HEK293T (cell line): Measurements from ENCODE around the gene HES7.
"Not testable (repeated sequence)": the region's sequence is repeated elsewhere in the genome, so short reads cannot be mapped to it uniquely, and the experiment has no call there.

Experiments used
- CTCF ChIA-PET: fragments of 350-600 bp; formaldehyde crosslinking; extraction: SDS; loops from one replicate; lab custom pipeline; 2021; ENCODE audit warnings: antibody characterized with exemption, inconsistent platforms; lab: Yijun Ruan, JAX
- POLR2A ChIA-PET: fragments of 350-600 bp; formaldehyde crosslinking; extraction: SDS; loops from one replicate; lab custom pipeline; 2020; ENCODE audit warnings: antibody characterized with exemption, inconsistent platforms; lab: Yijun Ruan, JAX
- DNase-seq: peaks from one replicate; pipeline ENCODE4 v3.0.0; 2012; ENCODE audit warnings: mixed read lengths; ENCODE audit errors: extremely low spot score
- ARNT ChIP-seq: fragments of 450-650 bp; IDR thresholded peaks from 2 replicates; pipeline ENCODE4 v1.6.1; 2017; ENCODE audit warnings: mild to moderate bottlenecking
- BHLHE40 ChIP-seq: fragments of 450-650 bp; IDR thresholded peaks from 2 replicates; pipeline ENCODE4 v1.6.1; 2016; ENCODE audit warnings: mild to moderate bottlenecking, moderate library complexity, borderline replicate concordance
- CTBP1 ChIP-seq: fragments of 450-650 bp; IDR thresholded peaks from 2 replicates; pipeline ENCODE4 v1.6.1; 2016; ENCODE audit warnings: borderline replicate concordance
- ELF4 ChIP-seq: fragments of 450-650 bp; IDR thresholded peaks from 2 replicates; pipeline ENCODE4 v1.6.1; 2017; ENCODE audit warnings: antibody characterized with exemption
- FOXA1 ChIP-seq: fragments of 450-650 bp; IDR thresholded peaks from 2 replicates; pipeline ENCODE4 v1.6.1; 2016; ENCODE audit warnings: mild to moderate bottlenecking
- FOXK2 ChIP-seq: fragments of 450-650 bp; IDR thresholded peaks from 2 replicates; pipeline ENCODE4 v1.6.1; 2016; ENCODE audit warnings: mild to moderate bottlenecking
- FOXM1 ChIP-seq: fragments of 450-650 bp; IDR thresholded peaks from 2 replicates; pipeline ENCODE4 v1.6.1; 2017; ENCODE audit warnings: mild to moderate bottlenecking, borderline replicate concordance
- HDGF ChIP-seq: fragments of 450-650 bp; IDR thresholded peaks from 2 replicates; pipeline ENCODE4 v1.6.1; 2017; ENCODE audit warnings: antibody characterized with exemption, borderline replicate concordance
- L3MBTL2 ChIP-seq: fragments of 450-650 bp; conservative IDR thresholded peaks from 2 replicates; pipeline ENCODE4 v1.6.1; 2016; ENCODE audit warnings: mild to moderate bottlenecking
- LEF1 ChIP-seq: fragments of 450-650 bp; IDR thresholded peaks from 2 replicates; pipeline ENCODE4 v1.6.1; 2017; ENCODE audit warnings: mild to moderate bottlenecking, borderline replicate concordance
- NFRKB ChIP-seq: fragments of 450-650 bp; IDR thresholded peaks from 2 replicates; pipeline ENCODE4 v1.6.1; 2016; ENCODE audit warnings: mild to moderate bottlenecking, moderate library complexity
- SUZ12 ChIP-seq: fragments of 450-650 bp; IDR thresholded peaks from 2 replicates; pipeline ENCODE4 v1.6.1; 2016; ENCODE audit warnings: mild to moderate bottlenecking
- TARDBP ChIP-seq: fragments of 450-650 bp; IDR thresholded peaks from 2 replicates; pipeline ENCODE4 v1.6.1; 2016
- ZNF384 ChIP-seq: fragments of 450-650 bp; IDR thresholded peaks from 2 replicates; pipeline ENCODE4 v1.6.1; 2016
- TF ChIP-seq, protein P1 (sequence below): fragments of 450-650 bp; IDR thresholded peaks from 2 replicates; pipeline ENCODE4 v1.6.1; 2016

HES7 gene

DNA sequence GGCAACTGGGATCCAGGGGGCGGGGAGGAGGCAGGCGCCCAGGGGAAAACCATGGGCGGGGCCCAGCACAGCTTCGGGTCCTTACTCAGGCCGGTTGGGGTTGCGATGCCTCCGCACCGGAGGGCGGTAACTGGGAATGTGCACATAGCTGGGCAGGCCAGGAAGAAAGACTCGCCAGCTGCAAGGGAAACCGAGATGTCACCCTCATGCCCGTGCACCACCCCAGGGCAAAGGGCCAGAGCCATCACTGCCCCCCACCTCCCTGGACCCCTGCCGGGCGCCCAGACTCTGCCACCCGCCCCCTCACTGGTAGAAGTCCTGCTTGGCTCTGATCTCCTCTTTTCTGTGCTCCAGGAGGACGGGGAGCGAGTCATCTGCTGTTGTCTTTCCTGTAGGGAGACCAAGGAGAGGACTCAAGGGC is 43.1 kb downstream of the HES7 start:
- TF ChIP-seq ARNT: no peak
- no peak for TF ChIP-seq CTBP1
- TF ChIP-seq SUZ12: no peak
- TF ChIP-seq NFRKB: no peak
- TF ChIP-seq ZNF384: no peak
- no peak for TF ChIP-seq ELF4
- DNase-seq: no peak
- ChIA-PET CTCF (interaction anchor here (0.6 to 2.1 kb wide), 5 partner anchors 10 to 838 kb away, joined by 3 to 8 read pairs (median 3); no protein-coding TSS in a partner anchor), POLR2A (interaction anchor here (1.0 kb wide), 1 partner anchor 18 kb away, joined by 4 read pairs; no protein-coding TSS in a partner anchor)

DNA sequence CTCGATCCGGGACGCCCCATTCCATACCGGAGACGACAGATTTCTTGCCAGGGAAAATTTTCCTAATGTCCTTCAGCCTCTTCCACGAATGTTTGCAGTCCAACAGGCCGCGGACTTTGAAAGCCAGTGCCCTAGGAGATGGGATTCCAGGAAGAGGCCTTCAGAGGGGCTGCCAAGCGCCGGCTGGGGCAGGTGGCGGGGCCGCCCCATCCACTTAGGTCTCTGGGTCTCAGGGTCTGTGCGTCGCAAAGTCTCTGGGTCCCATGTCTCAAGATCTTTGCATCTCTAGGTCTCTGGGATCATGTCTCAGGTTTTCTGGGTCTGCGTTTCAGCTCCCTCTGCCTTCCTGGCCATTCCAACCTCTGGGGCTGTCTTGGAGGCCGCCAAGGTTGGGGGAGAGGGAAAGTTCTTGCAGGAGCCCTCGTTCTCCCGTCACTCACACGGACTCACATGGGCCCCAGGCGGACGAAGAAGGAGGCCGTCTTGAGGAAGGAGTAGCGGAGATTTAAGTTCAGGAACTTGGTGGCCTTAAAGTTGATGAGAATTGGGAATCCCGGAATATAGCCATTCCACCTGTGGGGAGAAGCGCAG is 43.6 kb downstream of the HES7 start:
- ChIA-PET CTCF (interaction anchor here (0.6 to 2.1 kb wide), 5 partner anchors 10 to 838 kb away, joined by 3 to 8 read pairs (median 3); no protein-coding TSS in a partner anchor), POLR2A (interaction anchor here (1.0 kb wide), 1 partner anchor 18 kb away, joined by 4 read pairs; no protein-coding TSS in a partner anchor)
- no peak for TF ChIP-seq LEF1
- TF ChIP-seq FOXM1: no peak
- TF ChIP-seq L3MBTL2: peak; percentile 60; the same call in 1 of the 2 replicates
- DNase-seq: no peak

DNA sequence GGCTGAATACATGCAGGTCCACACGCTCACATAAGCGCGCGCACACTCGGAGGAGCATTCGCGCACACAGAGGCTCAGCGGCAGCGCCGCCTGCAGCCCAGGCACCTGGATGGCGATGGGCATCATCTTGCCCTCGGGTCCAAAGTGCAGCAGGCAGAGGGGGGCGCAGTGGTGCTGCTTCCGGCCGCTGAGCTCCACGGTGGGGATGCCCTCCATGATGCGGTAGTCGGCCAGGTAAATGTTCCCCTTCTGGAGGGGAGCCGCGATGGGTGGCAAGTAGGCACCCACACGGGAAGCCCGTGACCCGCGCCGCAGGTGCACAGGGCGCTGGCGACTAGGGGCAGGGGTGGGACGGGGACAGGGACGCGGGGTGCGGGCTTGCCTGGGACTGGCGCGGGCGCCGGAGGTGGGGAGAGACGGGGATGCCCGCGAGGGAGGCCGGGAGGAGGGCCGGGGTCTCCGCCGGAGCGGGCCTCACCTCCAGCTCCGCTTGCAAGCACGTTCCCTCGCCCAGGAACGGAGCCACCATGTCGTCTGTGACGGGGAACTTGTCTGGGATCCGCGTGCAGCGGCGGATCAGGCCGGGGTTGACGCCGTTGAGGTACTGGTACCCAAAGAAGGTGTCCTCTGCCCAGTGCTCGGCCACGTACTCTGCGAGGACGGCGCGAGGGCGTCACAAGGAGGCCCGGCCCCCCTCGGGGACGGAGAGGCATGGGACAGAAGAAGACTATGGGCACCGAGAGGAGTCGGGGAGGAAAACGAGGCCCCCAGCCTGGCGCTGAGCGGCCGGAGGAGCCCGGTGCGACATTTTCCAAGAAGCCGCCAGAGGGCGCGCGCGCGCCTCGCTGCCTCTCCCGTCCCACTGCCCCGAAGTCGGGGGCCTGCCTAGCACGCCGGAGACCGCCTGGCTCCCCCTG is 44.4 kb downstream of the HES7 start:
- POLR2A ChIA-PET: interaction anchor here (0.7 to 1.0 kb wide), 3 partner anchors 11 to 18 kb away, joined by 4 read pairs; no protein-coding TSS in a partner anchor
- TF ChIP-seq BHLHE40: no peak
- TF ChIP-seq L3MBTL2: peak; percentile 59
- CTCF ChIA-PET: interaction anchor here (0.7 to 2.1 kb wide), 7 partner anchors 9 to 83 kb away, joined by 3 to 8 read pairs (median 3); no protein-coding TSS in a partner anchor
- peak; percentile 90 for DNase-seq

DNA sequence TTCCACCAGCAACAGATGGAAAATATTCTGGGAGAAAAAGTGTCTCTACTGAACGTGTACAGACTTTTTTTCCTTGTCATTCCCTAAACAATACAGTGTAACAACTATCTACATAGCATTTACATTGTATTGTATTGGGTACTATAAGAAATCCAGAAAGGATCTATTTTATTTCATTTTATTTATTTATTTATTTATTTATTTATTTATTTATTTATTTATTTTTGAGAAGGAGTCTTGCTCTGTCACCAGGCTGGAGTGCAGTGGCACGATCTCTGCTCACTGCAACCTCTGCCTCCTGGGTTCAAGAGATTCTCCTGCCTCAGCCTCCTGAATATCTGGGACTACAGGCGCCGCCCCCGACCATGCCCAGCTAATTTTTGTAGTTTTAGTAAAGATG is 46.0 kb downstream of the HES7 start:
- POLR2A ChIA-PET, DNase-seq: not testable (repeated sequence)
- CTCF ChIA-PET: interaction anchor here (0.9 to 1.0 kb wide), 2 partner anchors 15 to 41 kb away, joined by 3 read pairs; no protein-coding TSS in a partner anchor

DNA sequence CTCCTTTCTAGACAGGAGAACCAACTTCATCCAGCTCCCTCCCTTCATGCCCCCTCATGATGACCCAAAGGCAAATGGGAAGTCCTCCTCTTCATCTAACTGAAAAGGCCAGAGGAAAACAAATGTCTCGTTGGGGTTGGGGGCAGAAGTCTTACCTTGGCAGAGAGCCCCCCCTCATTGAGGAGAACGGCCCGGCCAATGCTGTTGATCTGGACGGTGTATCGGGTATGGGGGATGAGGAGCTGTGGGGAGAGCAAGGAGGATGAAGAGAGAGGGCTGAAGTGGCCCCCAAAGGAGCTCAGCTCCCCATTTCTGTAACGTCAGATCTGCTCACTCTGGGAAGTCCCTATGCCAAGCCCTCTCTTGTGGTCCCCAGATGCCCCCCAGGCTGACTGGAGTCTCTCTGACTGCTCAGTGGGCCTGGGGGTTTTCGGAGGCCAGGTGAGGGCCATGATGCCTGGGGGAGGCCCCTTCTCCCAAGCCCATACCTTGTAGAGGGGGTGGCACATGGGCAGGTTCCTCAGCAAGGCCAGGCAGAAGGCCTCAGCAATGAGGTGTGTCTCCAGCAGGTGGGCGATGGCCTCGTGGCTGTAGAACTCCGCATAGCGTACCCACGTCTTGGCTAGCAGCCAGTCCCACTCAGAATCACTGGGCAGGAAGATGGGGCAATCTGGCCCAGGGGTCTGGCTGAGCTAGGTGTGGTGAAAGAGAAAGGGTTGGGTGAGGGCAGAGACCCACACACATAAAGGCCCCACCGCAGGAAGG is 47.2 kb downstream of the HES7 start:
- ChIA-PET POLR2A (interaction anchor here (1.0 kb wide), 1 partner anchor 97 kb away, joined by 3 read pairs; no protein-coding TSS in a partner anchor), CTCF (interaction anchor here (0.6 to 1.9 kb wide), 6 partner anchors 14 to 1519 kb away, joined by 3 to 5 read pairs (median 4); no protein-coding TSS in a partner anchor)
- no peak for DNase-seq
- TF ChIP-seq, protein P1, sequence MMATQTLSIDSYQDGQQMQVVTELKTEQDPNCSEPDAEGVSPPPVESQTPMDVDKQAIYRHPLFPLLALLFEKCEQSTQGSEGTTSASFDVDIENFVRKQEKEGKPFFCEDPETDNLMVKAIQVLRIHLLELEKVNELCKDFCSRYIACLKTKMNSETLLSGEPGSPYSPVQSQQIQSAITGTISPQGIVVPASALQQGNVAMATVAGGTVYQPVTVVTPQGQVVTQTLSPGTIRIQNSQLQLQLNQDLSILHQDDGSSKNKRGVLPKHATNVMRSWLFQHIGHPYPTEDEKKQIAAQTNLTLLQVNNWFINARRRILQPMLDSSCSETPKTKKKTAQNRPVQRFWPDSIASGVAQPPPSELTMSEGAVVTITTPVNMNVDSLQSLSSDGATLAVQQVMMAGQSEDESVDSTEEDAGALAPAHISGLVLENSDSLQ: no peak
- TF ChIP-seq NFRKB: no peak
- no peak for TF ChIP-seq LEF1
- no peak for TF ChIP-seq ELF4
- TF ChIP-seq CTBP1: no peak

DNA sequence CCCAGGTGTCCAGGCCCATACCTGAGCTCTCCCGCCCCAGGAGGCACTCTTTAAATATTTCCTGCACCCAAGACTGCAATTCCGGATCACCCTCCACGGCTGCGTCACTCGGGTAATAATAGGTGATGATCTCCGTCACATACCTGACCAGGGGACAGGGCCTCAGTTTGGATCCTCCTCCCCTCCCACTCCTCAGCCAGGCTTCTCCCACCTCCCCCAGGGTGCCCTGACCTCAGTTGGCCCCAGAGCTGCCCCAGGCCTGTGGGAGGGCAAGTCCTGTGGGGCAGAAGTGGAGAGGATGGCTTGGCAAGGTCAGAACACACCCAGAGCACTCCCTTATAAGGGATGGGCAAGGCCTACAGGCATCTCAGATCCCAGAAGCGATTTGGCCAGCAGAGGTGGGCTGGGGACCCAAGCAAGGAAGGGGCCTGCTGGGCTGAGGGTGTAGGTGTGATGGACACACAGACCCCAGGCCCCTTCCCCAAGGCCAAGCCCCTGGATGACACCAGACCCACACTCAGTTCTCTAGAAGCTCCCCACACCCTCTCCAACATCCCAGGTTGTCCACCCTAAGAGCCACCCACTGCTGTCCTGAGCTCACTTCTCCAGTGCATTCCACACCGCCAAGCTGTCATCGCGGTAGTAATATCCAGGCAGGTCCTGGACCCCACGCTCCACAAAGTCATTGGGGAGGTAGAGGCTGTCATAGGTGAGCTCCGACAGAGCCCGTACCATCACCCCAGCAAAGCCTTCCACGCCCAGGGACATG is 48.1 kb downstream of the HES7 start:
- no peak for DNase-seq
- TF ChIP-seq LEF1 (no peak), FOXA1 (no peak), L3MBTL2 (no peak), FOXK2 (no peak), NFRKB (no peak), BHLHE40 (no peak), HDGF (no peak), FOXM1 (no peak), ELF4 (no peak), ZNF384 (no peak), TARDBP (no peak), SUZ12 (no peak)
- TF ChIP-seq, protein P1: no peak
- ChIA-PET POLR2A (interaction anchor here (1.0 kb wide), 1 partner anchor 98 kb away, joined by 3 read pairs; no protein-coding TSS in a partner anchor), CTCF (interaction anchor here (1.0 to 1.9 kb wide), 4 partner anchors 7 to 43 kb away, joined by 3 to 5 read pairs (median 4); no protein-coding TSS in a partner anchor)
